GM21423 (cell line): ENCODE results near the gene PTPRN2.

Experiments
- ATAC-seq: cut with Tn5 transposase; IDR thresholded peaks from one replicate; pipeline ENCODE4 v1.9.1; 2021; ENCODE audit warnings: mild to moderate bottlenecking, moderate library complexity; ENCODE audit not compliant: unreplicated experiment

PTPRN2 gene

GRCh38 chr7:157768198-157768597 lies 819.4 kb downstream of the PTPRN2 start:
- ATAC-seq = no peak

- no peak for ATAC-seq
Measured at GRCh38 chr7:157767506-157768197, 820.0 kb downstream of the PTPRN2 start.

- no peak for ATAC-seq
Measured at GRCh38 chr7:157766098-157766497, 821.5 kb downstream of the PTPRN2 start.

GRCh38 chr7:157764946-157765537 lies 822.6 kb downstream of the PTPRN2 start:
- no peak for ATAC-seq

DNA sequence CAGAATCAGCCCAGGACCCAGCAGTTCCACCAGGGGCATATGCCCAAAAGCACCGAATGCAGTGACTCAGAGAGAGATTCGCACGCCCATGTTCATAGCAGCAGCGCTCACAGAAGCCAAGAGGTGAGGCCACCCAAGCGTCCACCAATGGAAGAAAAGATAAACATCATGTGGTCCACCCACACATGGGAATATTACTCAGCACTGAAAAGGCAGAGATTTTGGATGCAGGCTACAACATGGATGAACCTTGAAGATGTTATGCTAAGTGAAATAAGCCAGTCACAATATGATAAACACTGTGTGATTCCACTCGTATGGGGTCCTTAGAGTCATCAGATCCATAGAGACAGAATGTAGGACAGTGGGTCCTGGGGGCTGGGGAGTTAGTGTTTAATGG lies 823.4 kb downstream of the PTPRN2 start:
- ATAC-seq = no peak

GRCh38 chr7:157763279-157764000 lies 824.2 kb downstream of the PTPRN2 start:
- no peak for ATAC-seq

DNA sequence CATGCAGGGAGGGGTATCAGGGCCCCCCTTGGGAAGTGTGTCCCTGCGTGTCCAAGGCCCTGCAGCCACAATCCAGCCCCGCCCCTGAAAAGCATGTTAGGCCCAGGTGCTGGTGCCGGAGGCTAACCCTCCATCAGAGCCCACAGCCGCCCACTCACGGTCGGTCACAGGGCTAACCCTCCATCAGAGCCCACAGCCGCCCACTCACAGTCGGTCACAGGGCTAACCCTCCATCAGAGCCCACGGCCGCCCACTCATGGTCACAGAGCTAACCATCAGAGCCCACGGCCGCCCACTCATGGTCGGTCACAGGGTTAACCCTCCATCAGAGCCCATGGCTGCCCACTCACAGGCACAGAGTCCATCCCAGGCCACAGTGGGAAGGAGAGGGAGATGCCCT lies 824.8 kb downstream of the PTPRN2 start:
- ATAC-seq = no peak

GRCh38 chr7:157760004-157760730 lies 827.5 kb downstream of the PTPRN2 start:
- no peak for ATAC-seq

- ATAC-seq = no peak
Measured at GRCh38 chr7:157759246-157759805, 828.3 kb downstream of the PTPRN2 start.

- ATAC-seq = no peak
Measured at GRCh38 chr7:157758468-157759245, 829.0 kb downstream of the PTPRN2 start.

DNA sequence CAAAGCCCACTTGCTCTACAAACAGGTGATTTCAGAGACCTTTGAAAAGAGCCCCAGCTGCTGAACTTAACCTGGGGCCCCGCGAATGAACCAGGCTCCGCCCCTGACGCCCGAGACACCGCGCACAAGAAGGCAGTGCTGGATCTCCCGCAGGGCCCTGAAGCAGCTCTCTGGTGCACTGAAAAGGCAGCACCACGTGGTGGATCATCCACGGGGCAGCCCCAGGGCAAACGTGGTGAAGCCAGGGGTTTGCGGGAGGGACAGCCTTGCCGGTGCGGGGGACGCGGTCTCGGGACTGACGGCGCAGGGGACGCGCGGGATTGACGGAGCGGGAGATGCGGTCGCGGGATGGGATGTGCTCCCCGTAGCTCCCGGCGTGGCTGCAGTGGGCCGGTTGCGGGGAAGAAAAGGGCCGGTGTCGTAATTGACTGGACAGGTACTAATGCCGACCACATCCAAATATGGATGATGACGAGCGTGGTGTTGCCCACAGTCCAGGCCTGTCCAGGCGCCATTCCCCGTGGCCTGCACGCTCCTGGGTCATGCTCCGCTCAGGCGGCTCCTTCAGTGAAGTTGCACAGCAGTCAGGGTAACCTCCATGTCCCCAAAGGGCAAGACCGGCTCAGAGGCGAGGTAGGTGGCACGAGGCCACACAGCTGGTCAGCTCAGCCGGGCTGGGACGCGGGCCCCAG lies 829.7 kb downstream of the PTPRN2 start:
- ATAC-seq = no peak

GRCh38 chr7:157757211-157757610 lies 830.4 kb downstream of the PTPRN2 start:
- ATAC-seq = no peak

GRCh38 chr7:157755741-157756140 lies 831.9 kb downstream of the PTPRN2 start:
- ATAC-seq = no peak

DNA sequence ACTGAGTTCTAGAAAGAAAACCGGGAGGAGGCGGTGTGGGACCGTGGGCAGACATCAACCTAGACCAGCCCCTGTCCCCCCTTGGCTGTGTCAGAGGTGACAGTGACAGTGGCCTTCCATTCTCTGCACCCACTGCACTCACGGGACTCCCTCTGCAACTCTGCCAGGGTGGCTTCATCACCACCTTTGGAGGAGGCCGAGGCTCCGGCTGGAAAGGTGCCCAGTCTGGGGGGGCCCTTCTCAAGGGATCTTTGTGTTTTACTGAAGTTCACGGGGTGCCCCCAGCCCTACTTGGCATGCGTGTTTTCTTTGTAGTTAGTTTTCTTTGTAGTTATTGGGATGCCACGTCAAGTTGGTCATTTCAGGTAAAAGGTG lies 833.2 kb downstream of the PTPRN2 start:
- ATAC-seq = no peak

GRCh38 chr7:157753713-157754415 lies 833.8 kb downstream of the PTPRN2 start:
- ATAC-seq = no peak

GRCh38 chr7:157752832-157753291 lies 834.8 kb downstream of the PTPRN2 start:
- no peak for ATAC-seq

- ATAC-seq = no peak
Measured at GRCh38 chr7:157751951-157752673, 835.5 kb downstream of the PTPRN2 start.

DNA sequence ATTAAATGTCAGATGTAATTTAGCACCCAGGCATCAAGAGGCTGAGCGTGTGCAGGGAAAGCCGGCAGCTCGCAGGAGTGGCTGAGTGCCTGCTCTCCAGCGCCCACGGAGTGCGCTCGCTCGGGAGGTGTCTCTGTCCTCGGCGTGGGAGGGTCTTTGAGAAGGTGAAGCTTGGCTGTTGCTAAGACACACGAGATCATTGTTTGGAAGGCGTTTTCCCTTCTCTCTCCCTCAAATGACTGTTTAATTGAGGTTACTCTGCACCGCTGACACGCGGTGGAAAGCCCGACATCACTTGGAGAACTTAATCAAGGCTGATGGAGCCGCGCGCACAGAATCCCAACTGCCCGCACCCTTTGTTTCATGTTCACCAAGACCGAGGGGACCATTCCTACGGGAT lies 836.2 kb downstream of the PTPRN2 start:
- no peak for ATAC-seq
